ENCODE data around the gene RNF115.
"Not testable (repeated sequence)": the region's sequence is repeated elsewhere in the genome, so short reads cannot be mapped to it uniquely, and the experiment has no call there.

The RNF115 gene

DNA sequence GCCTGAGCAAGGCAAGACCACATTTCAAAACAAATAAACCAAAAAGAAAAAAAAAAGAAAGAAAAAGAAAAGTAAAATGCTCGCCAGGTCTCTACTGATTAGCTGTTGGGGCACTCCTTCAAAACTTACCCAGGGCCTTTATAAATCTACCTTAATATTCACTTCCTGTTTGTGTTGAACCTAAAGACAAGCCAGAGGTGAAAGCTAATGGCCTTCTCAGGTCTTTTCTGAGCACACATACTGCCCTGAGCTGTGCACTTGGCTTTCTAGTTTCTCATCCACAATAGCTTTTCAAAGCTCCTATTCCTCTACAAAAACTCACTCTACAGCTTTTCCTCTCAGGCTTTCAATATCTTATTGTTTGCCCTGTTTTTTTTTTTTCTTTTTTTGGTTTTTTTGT, 50.5 kb downstream of the RNF115 start:
- TF ChIP-seq, protein P1, sequence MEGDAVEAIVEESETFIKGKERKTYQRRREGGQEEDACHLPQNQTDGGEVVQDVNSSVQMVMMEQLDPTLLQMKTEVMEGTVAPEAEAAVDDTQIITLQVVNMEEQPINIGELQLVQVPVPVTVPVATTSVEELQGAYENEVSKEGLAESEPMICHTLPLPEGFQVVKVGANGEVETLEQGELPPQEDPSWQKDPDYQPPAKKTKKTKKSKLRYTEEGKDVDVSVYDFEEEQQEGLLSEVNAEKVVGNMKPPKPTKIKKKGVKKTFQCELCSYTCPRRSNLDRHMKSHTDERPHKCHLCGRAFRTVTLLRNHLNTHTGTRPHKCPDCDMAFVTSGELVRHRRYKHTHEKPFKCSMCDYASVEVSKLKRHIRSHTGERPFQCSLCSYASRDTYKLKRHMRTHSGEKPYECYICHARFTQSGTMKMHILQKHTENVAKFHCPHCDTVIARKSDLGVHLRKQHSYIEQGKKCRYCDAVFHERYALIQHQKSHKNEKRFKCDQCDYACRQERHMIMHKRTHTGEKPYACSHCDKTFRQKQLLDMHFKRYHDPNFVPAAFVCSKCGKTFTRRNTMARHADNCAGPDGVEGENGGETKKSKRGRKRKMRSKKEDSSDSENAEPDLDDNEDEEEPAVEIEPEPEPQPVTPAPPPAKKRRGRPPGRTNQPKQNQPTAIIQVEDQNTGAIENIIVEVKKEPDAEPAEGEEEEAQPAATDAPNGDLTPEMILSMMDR (IDR thresholded peaks at IDR 0.05; ENCODE audit: borderline replicate concordance, insufficient read depth, low read depth, low read length): no peak
- H3K4me3 ChIP-seq (ENCODE audit: low read depth, low read length): no peak overlapping the region

- TF ChIP-seq, protein P1 (IDR thresholded peaks at IDR 0.05; ENCODE audit: borderline replicate concordance, insufficient read depth, low read depth, low read length): no peak
- H3K4me3 ChIP-seq (ENCODE audit: low read depth, low read length): no peak overlapping the region
These were observed 52.8 kb downstream of the RNF115 start for GRCh38 chr1:145771056-145771455.

DNA sequence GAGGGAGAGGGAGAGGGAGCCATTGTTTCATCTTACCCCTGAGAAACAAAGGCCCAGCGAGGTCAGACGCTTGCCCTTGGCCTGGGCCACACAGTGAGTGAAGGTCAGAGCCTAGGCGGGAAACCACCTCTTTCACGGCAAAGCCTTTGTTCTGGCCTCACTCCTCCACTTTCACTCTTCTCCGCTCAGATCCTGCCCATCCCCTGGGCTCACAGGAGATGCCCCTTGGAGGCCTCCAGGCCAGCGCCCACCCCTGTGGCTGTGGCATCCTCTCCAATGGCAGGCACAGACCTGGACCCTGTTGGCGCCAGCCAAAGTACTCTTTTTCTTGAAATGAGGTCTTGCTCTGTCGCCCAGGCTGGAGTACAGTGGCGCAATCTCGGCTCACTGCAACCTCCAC, 55.9 kb downstream of the RNF115 start:
- not testable (repeated sequence) for H3K4me3 ChIP-seq (ENCODE audit: low read depth, low read length)

GRCh38 chr1:145766926-145767325, 57.0 kb downstream of the RNF115 start:
- H3K4me3 ChIP-seq (ENCODE audit: low read depth, low read length): not testable (repeated sequence)

DNA sequence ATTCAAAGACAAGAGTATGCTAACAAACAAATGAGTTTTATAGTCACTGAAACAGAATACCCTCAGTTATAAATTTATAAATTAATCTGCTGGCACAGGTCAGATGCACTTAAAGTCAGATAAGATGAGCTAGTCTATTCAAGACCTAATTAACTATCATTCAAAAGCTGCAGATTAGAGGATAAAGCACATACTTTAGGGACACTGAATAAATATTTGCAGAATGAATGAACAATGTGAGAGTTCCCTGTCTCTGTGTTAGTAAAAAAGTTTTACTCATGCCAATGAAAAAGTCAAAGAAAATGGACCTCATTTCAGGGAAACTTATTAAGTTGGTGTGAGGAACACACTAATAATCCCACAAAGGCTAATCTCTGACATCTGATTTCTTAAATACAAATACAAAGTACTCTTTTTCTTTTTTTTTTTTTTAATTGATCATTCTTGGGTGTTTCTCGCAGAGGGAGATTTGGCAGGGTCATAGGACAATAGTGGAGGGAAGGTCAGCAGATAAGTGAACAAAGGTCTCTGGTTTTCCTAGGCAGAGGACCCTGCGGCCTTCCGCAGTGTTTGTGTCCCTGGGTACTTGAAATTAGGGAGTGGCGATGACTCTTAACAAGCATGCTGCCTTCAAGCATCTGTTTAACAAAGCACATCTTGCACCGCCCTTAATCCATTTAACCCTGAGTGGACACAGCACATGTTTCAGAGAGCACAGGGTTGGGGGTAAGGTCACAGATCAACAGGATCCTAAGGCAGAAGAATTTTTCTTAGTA, 58.1 kb downstream of the RNF115 start:
- H3K4me3 ChIP-seq (ENCODE audit: low read depth, low read length): not testable (repeated sequence)

GRCh38 chr1:145765127-145765526, 58.8 kb downstream of the RNF115 start:
- not testable (repeated sequence) for H3K4me3 ChIP-seq (ENCODE audit: low read depth, low read length)

DNA sequence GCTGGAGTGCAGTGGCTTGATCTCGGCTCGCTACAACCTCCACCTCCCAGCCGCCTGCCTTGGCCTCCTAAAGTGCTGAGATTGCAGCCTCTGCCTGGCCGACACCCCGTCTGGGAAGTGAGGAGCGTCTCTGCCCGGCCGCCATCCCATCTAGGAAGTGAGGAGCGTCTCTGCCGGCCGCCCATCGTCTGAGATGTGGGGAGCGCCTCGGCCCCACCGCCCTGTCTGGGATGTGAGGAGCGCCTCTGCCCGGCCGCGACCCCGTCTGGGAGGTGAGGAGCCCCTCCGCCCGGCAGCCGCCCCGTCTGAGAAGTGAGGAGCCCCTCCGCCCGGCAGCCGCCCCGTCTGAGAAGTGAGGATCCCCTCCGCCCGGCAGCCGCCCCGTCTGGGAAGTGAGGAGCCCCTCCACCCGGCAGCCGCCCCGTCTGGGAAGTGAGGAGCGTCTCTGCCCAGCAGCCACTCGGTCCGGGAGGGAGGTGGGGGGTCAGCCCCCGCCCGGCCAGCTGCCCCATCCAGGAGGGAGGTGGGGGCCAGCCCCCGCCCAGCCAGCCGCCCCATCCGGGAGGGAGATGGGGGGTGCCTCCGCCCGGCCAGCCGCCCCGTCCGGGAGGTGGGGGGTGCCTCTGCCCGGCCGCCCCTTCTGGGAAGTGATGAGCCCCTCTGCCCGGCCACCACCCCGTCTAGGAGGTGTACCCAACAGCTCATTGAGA, 59.5 kb downstream of the RNF115 start:
- H3K4me3 ChIP-seq (ENCODE audit: low read depth, low read length): not testable (repeated sequence)

- H3K4me3 ChIP-seq (ENCODE audit: low read depth, low read length): not testable (repeated sequence)
These were observed 61.9 kb downstream of the RNF115 start for GRCh38 chr1:145762001-145762400.

GRCh38 chr1:145761498-145761897, 62.4 kb downstream of the RNF115 start:
- H3K4me3 ChIP-seq (ENCODE audit: low read depth, low read length): not testable (repeated sequence)

GRCh38 chr1:145760395-145760949, 63.4 kb downstream of the RNF115 start:
- not testable (repeated sequence) for H3K4me3 ChIP-seq (ENCODE audit: low read depth, low read length)

- no peak overlapping the region for H3K4me3 ChIP-seq (ENCODE audit: low read depth, low read length)
These were observed 64.2 kb downstream of the RNF115 start for GRCh38 chr1:145759721-145760120.

More at GRCh38 chr1:145759721-145760120, 64.2 kb downstream of the RNF115 start:
- TF ChIP-seq, protein P1 (IDR thresholded peaks at IDR 0.05; ENCODE audit: borderline replicate concordance, insufficient read depth, low read depth, low read length): no peak
